ENCODE data around the gene CD163L1.

DNA sequence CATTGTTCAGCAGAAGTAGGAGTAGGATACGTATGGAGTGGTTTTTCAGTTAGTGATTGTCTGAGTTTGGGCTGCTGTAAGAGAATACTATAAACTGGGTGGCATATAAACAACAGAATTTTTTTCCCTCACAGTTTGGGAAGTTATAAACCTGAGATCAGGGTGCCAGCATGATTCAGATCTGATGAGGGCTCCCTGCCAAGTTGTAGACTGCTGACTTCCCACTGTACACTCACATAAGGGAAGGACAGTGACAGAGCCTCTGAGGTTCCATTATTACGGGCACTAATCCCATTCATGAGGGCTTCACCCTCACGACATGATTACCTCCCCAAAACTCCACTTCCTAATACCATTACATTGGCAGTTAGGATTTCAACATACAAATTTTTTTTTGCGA, 89.4 kb downstream of the CD163L1 start:
- TF ChIP-seq, protein P1, sequence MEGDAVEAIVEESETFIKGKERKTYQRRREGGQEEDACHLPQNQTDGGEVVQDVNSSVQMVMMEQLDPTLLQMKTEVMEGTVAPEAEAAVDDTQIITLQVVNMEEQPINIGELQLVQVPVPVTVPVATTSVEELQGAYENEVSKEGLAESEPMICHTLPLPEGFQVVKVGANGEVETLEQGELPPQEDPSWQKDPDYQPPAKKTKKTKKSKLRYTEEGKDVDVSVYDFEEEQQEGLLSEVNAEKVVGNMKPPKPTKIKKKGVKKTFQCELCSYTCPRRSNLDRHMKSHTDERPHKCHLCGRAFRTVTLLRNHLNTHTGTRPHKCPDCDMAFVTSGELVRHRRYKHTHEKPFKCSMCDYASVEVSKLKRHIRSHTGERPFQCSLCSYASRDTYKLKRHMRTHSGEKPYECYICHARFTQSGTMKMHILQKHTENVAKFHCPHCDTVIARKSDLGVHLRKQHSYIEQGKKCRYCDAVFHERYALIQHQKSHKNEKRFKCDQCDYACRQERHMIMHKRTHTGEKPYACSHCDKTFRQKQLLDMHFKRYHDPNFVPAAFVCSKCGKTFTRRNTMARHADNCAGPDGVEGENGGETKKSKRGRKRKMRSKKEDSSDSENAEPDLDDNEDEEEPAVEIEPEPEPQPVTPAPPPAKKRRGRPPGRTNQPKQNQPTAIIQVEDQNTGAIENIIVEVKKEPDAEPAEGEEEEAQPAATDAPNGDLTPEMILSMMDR (IDR thresholded peaks at IDR 0.05): no peak
- TF ChIP-seq ZFX (IDR thresholded peaks at IDR 0.05; ENCODE audit: borderline replicate concordance): no peak

All from 22Rv1 (cell line).